Trophoblast cell (in vitro differentiated cells and primary cell): ENCODE data around the gene UBAC2.

Experiments used
- DNase-seq, 2 donors: peaks; one replicate each; pipeline ENCODE4 v3.0.0-alpha.2; 2016
- H2AFZ ChIP-seq: 2 replicates; pipeline ENCODE4 v1.6.1; 2013; ENCODE audit warnings: low read length, moderate library complexity, mild to moderate bottlenecking; ENCODE audit not compliant: insufficient read depth, poor library complexity
- H2AK5ac ChIP-seq: 2 replicates; pipeline ENCODE4 v1.6.1; 2013; ENCODE audit warnings: mild to moderate bottlenecking, low read length
- H2BK120ac ChIP-seq: 2 replicates; pipeline ENCODE4 v1.6.1; 2013; ENCODE audit warnings: low read length, mild to moderate bottlenecking, moderate library complexity; ENCODE audit not compliant: insufficient read depth, poor library complexity
- H2BK12ac ChIP-seq: 2 replicates; pipeline ENCODE4 v1.6.1; 2013; ENCODE audit warnings: mild to moderate bottlenecking, low read length, moderate library complexity
- H2BK5ac ChIP-seq: 2 replicates; pipeline ENCODE4 v1.6.1; 2013; ENCODE audit warnings: low read length, low read depth, moderate library complexity, mild to moderate bottlenecking; ENCODE audit not compliant: poor library complexity
- H3K14ac ChIP-seq: 2 replicates; pipeline ENCODE4 v1.6.1; 2013; ENCODE audit warnings: mild to moderate bottlenecking, low read length
- H3K18ac ChIP-seq: 2 replicates; pipeline ENCODE4 v1.6.1; 2013; ENCODE audit warnings: mild to moderate bottlenecking, low read length
- H3K23ac ChIP-seq: 2 replicates; pipeline ENCODE4 v1.6.1; 2013; ENCODE audit warnings: low read length
- H3K27ac ChIP-seq: 2 replicates; pipeline ENCODE4 v1.5.1; 2013; ENCODE audit warnings: low read depth, mild to moderate bottlenecking, inconsistent platforms, low read length, moderate library complexity
- H3K27me3 ChIP-seq: 2 replicates; pipeline ENCODE4 v1.6.1; 2013; ENCODE audit warnings: inconsistent platforms, mild to moderate bottlenecking, low read length, moderate library complexity; ENCODE audit not compliant: insufficient read depth
- H3K36me3 ChIP-seq, 2 experiments: 1 replicate in 1 of 2; 2 replicates in 1 of 2; pipeline ENCODE4 v1.6.1; 2013; ENCODE audit warnings: low read length in 2 of 2, mild to moderate bottlenecking in 2 of 2, moderate library complexity in 1 of 2; ENCODE audit not compliant: insufficient read depth in 2 of 2, control insufficient read depth in 1 of 2
- H3K4ac ChIP-seq: 2 replicates; pipeline ENCODE4 v1.6.1; 2013; ENCODE audit warnings: low read depth, mild to moderate bottlenecking, low read length, moderate library complexity
- H3K4me1 ChIP-seq, 2 experiments: 1 replicate in 1 of 2; 2 replicates in 1 of 2; pipeline ENCODE4 v1.6.1; 2013; ENCODE audit warnings: low read length in 2 of 2, mild to moderate bottlenecking in 2 of 2, moderate library complexity in 1 of 2; ENCODE audit not compliant: insufficient read depth in 2 of 2, control insufficient read depth in 1 of 2
- H3K4me2 ChIP-seq: 2 replicates; pipeline ENCODE4 v1.6.1; 2013; ENCODE audit warnings: inconsistent platforms, mild to moderate bottlenecking, low read length, moderate library complexity
- H3K4me3 ChIP-seq: 2 replicates; pipeline ENCODE4 v1.5.1; 2013; ENCODE audit warnings: mild to moderate bottlenecking, low read depth, low read length, inconsistent platforms
- H3K79me1 ChIP-seq: one replicate; pipeline ENCODE4 v1.6.1; 2013; ENCODE audit warnings: low read length
- H3K79me2 ChIP-seq: 2 replicates; pipeline ENCODE4 v1.6.1; 2013; ENCODE audit warnings: low read length, mild to moderate bottlenecking; ENCODE audit not compliant: control insufficient read depth, insufficient read depth, poor library complexity
- H3K9ac ChIP-seq: 2 replicates; pipeline ENCODE4 v1.6.1; 2013; ENCODE audit warnings: mild to moderate bottlenecking, low read length
- H3K9me3 ChIP-seq: 2 replicates; pipeline ENCODE4 v1.6.1; 2013; ENCODE audit warnings: low read depth, mild to moderate bottlenecking, control low read depth, inconsistent platforms, low read length; ENCODE audit not compliant: insufficient read depth
- H4K12ac ChIP-seq: 2 replicates; pipeline ENCODE4 v1.6.1; 2013; ENCODE audit warnings: low read depth, mild to moderate bottlenecking, low read length, moderate library complexity
- H4K8ac ChIP-seq: 2 replicates; pipeline ENCODE4 v1.6.1; 2013; ENCODE audit warnings: low read depth, mild to moderate bottlenecking, low read length, moderate library complexity
- H4K91ac ChIP-seq: one replicate; pipeline ENCODE4 v1.6.1; 2013; ENCODE audit warnings: low read depth, mild to moderate bottlenecking, low read length, moderate library complexity
- WGBS: extraction: QIAGEN DNeasy Blood & Tissue Kit; methylation state at CpG from one replicate; pipeline ENCODE4 v1.1.7; 2013; ENCODE audit warnings: missing lambda C conversion rate; ENCODE audit not compliant: insufficient read length, insufficient coverage; ENCODE audit errors: extremely low coverage; 5-methylcytosine and 5-hydroxymethylcytosine counted together

Gene UBAC2

GRCh38 chr13:99218969-99219368 is 18.3 kb downstream of the UBAC2 start:
- no peaks in the 10 kb centered on the region for H3K9me3 ChIP-seq
- H3K4me3 ChIP-seq, result no peak overlapping the region

GRCh38 chr13:99220199-99220935 is 19.7 kb downstream of the UBAC2 start:
- Histone ChIP-seq H4K91ac (no peak overlapping the region), H2BK5ac (no peak overlapping the region), H4K12ac (no peak overlapping the region), H3K18ac (no peak overlapping the region), H3K4me1 (peaks cover 0 to 3% of the 10 kb centered on the region in 2 experiments), H3K4me3 (no peak overlapping the region), H3K79me1 (no peaks in the 10 kb centered on the region), H3K4ac (no peak overlapping the region), H4K8ac (no peak overlapping the region), H2AK5ac (no peak overlapping the region), H2BK120ac (no peak overlapping the region), H3K27me3 (no peaks in the 10 kb centered on the region), H3K4me2 (no peak overlapping the region), H2BK12ac (no peak overlapping the region), H3K27ac (no peak overlapping the region), H3K23ac (no peak overlapping the region), H2AFZ (no peak overlapping the region), H3K9ac (no peak overlapping the region), H3K79me2 (peaks cover 1% of the 10 kb centered on the region), H3K36me3 (peaks cover 0 to 3% of the 10 kb centered on the region in 2 experiments), H3K14ac (no peak overlapping the region), H3K9me3 (no peaks in the 10 kb centered on the region)
- DNase-seq, result no peak
- WGBS, result no CpG with 5 or more reads among the region's 6 CpGs

More at GRCh38 chr13:99218969-99219368, 18.3 kb downstream of the UBAC2 start:
- no peak overlapping the region for H3K23ac ChIP-seq
- no peak overlapping the region for H2AFZ ChIP-seq
- H2BK5ac ChIP-seq, result no peak overlapping the region
- no peaks in the 10 kb centered on the region for H3K27me3 ChIP-seq
- no peak overlapping the region for H4K8ac ChIP-seq
- peaks cover 3% of the 10 kb centered on the region for H3K79me2 ChIP-seq
- peaks cover 0 to 3% of the 10 kb centered on the region in 2 experiments for H3K36me3 ChIP-seq
- H2BK12ac ChIP-seq, result no peak overlapping the region
- H3K14ac ChIP-seq, result no peak overlapping the region
- H2AK5ac ChIP-seq, result no peak overlapping the region
- no peak overlapping the region for H3K4me2 ChIP-seq
- WGBS, result no CpG with 5 or more reads among the region's 2 CpGs
- no peaks in the 10 kb centered on the region for H3K79me1 ChIP-seq
- H3K4me1 ChIP-seq, result peaks cover 0 to 3% of the 10 kb centered on the region in 2 experiments
- no peak overlapping the region for H3K4ac ChIP-seq
- H4K91ac ChIP-seq, result no peak overlapping the region
- no peak overlapping the region for H4K12ac ChIP-seq
- no peak overlapping the region for H3K27ac ChIP-seq
- DNase-seq, result no peak
- no peak overlapping the region for H2BK120ac ChIP-seq
- H3K18ac ChIP-seq, result no peak overlapping the region
- no peak overlapping the region for H3K9ac ChIP-seq

- Histone ChIP-seq H2BK120ac (no peak overlapping the region), H3K9me3 (no peaks in the 10 kb centered on the region), H3K27ac (no peak overlapping the region), H2AFZ (no peak overlapping the region), H3K4me3 (no peak overlapping the region), H3K23ac (no peak overlapping the region), H3K18ac (no peak overlapping the region), H3K14ac (no peak overlapping the region), H3K79me1 (no peaks in the 10 kb centered on the region), H3K4ac (no peak overlapping the region), H3K4me2 (no peak overlapping the region), H3K27me3 (no peaks in the 10 kb centered on the region), H3K36me3 (peaks cover 0 to 3% of the 10 kb centered on the region in 2 experiments), H4K8ac (no peak overlapping the region), H3K9ac (no peak overlapping the region), H2BK12ac (no peak overlapping the region), H4K91ac (no peak overlapping the region), H3K79me2 (peaks cover 1% of the 10 kb centered on the region), H3K4me1 (peaks cover 0 to 3% of the 10 kb centered on the region in 2 experiments), H2BK5ac (no peak overlapping the region), H2AK5ac (no peak overlapping the region), H4K12ac (no peak overlapping the region)
- no peak for DNase-seq
- WGBS, result no CpG with 5 or more reads among the region's 8 CpGs
These were observed 21.0 kb downstream of the UBAC2 start for GRCh38 chr13:99221567-99222239.

GRCh38 chr13:99223587-99223986 is 22.9 kb downstream of the UBAC2 start:
- Histone ChIP-seq H3K79me1 (no peaks in the 10 kb centered on the region), H3K9me3 (no peaks in the 10 kb centered on the region), H3K23ac (no peak overlapping the region), H3K4ac (no peak overlapping the region), H3K4me2 (no peak overlapping the region), H3K27me3 (no peaks in the 10 kb centered on the region), H2BK120ac (no peak overlapping the region), H3K9ac (no peak overlapping the region), H2BK12ac (no peak overlapping the region), H3K79me2 (peaks cover 6% of the 10 kb centered on the region), H3K18ac (no peak overlapping the region), H2BK5ac (no peak overlapping the region), H3K27ac (no peak overlapping the region), H2AFZ (no peak overlapping the region), H3K14ac (no peak overlapping the region), H3K4me3 (no peak overlapping the region), H3K36me3 (peaks cover 3 to 6% of the 10 kb centered on the region in 2 experiments), H3K4me1 (peaks cover 0 to under 1% of the 10 kb centered on the region in 2 experiments), H4K12ac (no peak overlapping the region), H2AK5ac (no peak overlapping the region), H4K91ac (no peak overlapping the region), H4K8ac (no peak overlapping the region)
- no CpG with 5 or more reads among the region's 1 CpG for WGBS
- no peak for DNase-seq
